Measurements from ENCODE around the gene ITPR1.

GRCh38 chr3:4800595-4800994 is 307.4 kb downstream of the ITPR1 start:
- TF ChIP-seq EZH2phosphoT487 (IDR thresholded peaks at IDR 0.05; ENCODE audit: insufficient read depth, low read depth) (no peak), EZH2 (IDR thresholded peaks at IDR 0.05; ENCODE audit: insufficient read depth, poor library complexity, severe bottlenecking) (no peak)
